HEK293 (cell line): Measurements from ENCODE around the gene BCKDHB.
"Not testable (repeated sequence)": the region's sequence is repeated elsewhere in the genome, so short reads cannot be mapped to it uniquely, and the experiment has no call there.

Experiments used
- CTCF ChIA-PET: fragments of 350-600 bp; formaldehyde crosslinking; extraction: SDS; loops from one replicate; lab custom pipeline; 2021; ENCODE audit warnings: antibody characterized with exemption; lab: Yijun Ruan, JAX
- POLR2A ChIA-PET: fragments of 300-600 bp; formaldehyde crosslinking; extraction: SDS; loops from one replicate; lab custom pipeline; 2020; ENCODE audit warnings: antibody characterized with exemption, inconsistent platforms; lab: Yijun Ruan, JAX
- H3K27ac ChIP-seq: fragments of 200-500 bp; sonication (Bioruptor generic); 2 replicates; pipeline ENCODE4 v1.5.1; 2014; ENCODE audit warnings: low read depth, low read length, control low read depth, inconsistent platforms; ENCODE audit errors: extremely low read depth
- H3K36me3 ChIP-seq, 2 experiments: fragments of 200-500 bp in 1 of 2; sonication (Bioruptor generic) in 1 of 2; 1 replicate in 1 of 2; 2 replicates in 1 of 2; pipeline ENCODE4 v1.5.1; 2014 to 2017; ENCODE audit warnings: inconsistent platforms in 2 of 2, low read length in 2 of 2; ENCODE audit not compliant: control insufficient read depth in 2 of 2, insufficient read depth in 1 of 2
- H3K4me1 ChIP-seq: fragments of 200-500 bp; sonication (Bioruptor generic); 2 replicates; pipeline ENCODE4 v1.5.1; 2014; ENCODE audit warnings: mild to moderate bottlenecking, low read length, inconsistent platforms; ENCODE audit not compliant: control insufficient read depth, insufficient read depth
- H3K4me3 ChIP-seq: 2 replicates; pipeline ENCODE4 v1.5.1; 2011; ENCODE audit warnings: low read depth, mild to moderate bottlenecking, control low read depth, low read length, moderate library complexity
- H3K9me3 ChIP-seq: fragments of 200-500 bp; sonication (Bioruptor generic); 2 replicates; pipeline ENCODE4 v1.5.1; 2014; ENCODE audit warnings: low read depth, low read length, inconsistent platforms; ENCODE audit not compliant: control insufficient read depth, insufficient read depth
- EGR2 ChIP-seq: fragments of 450-650 bp; formaldehyde crosslinking; IDR thresholded peaks from 2 replicates; pipeline ENCODE4 v1.5.1; 2016; ENCODE audit warnings: low read depth, missing biosample characterization, missing genetic modification characterization
- ZBTB8A ChIP-seq: fragments of 450-650 bp; formaldehyde crosslinking; IDR thresholded peaks from 2 replicates; pipeline ENCODE4 v1.5.1; 2016; ENCODE audit warnings: missing biosample characterization, missing genetic modification characterization
- ZEB2 ChIP-seq: fragments of 450-650 bp; formaldehyde crosslinking; IDR thresholded peaks from 2 replicates; pipeline ENCODE4 v1.5.1; 2016; ENCODE audit warnings: missing biosample characterization, missing genetic modification characterization
- ZNF157 ChIP-seq: fragments of 450-650 bp; formaldehyde crosslinking; IDR thresholded peaks from 2 replicates; pipeline ENCODE4 v1.5.1; 2016; ENCODE audit warnings: missing biosample characterization, missing genetic modification characterization
- ZNF175 ChIP-seq: fragments of 450-650 bp; formaldehyde crosslinking; IDR thresholded peaks from 2 replicates; pipeline ENCODE4 v1.5.1; 2016; ENCODE audit warnings: missing biosample characterization, missing genetic modification characterization
- TF ChIP-seq, protein P1 (sequence below): fragments of 450-650 bp; formaldehyde crosslinking; conservative IDR thresholded peaks from 2 replicates; pipeline ENCODE4 v1.5.1; 2016; ENCODE audit warnings: low read depth, missing biosample characterization, missing genetic modification characterization
- TF ChIP-seq, protein P2 (sequence below): fragments of 450-650 bp; formaldehyde crosslinking; IDR thresholded peaks from 2 replicates; pipeline ENCODE4 v1.5.1; 2016; ENCODE audit warnings: missing biosample characterization, missing genetic modification characterization
- TF ChIP-seq, protein P3 (sequence below): fragments of 450-650 bp; formaldehyde crosslinking; IDR thresholded peaks from 2 replicates; pipeline ENCODE4 v1.5.1; 2016; ENCODE audit warnings: missing biosample characterization, missing genetic modification characterization

Gene BCKDHB

DNA sequence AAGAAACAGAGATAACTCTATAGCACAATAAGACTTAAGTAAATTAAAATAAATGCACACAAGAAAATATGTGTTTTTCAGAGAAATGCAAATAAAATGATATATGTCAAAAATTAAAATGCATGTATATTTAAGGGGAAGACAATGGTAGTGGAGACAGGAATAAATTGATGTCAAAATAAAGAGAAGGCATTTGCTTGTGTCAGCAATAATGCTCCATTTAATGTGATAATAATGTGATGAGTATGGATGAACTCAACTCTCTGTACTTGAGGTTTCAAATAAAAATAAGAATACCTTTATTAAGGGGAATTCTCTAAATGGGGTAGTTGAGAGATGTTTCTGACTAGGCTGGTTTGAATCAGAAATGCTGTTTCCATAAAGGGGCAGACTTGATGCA lies 45.7 kb upstream of the BCKDHB start:
- ChIA-PET CTCF (no interaction called here), POLR2A (no interaction called here)
- Histone ChIP-seq H3K4me1 (no peaks in the 10 kb centered on the region), H3K9me3 (no peaks in the 10 kb centered on the region), H3K4me3 (no peak overlapping the region)
- TF ChIP-seq ZNF175 (tag by site-specific recombination) (no peak), ZNF157 (tag by site-specific recombination) (no peak), ZEB2 (tag by site-specific recombination) (no peak), ZBTB8A (no peak), EGR2 (tag by site-specific recombination) (no peak)
- TF ChIP-seq, protein P1, sequence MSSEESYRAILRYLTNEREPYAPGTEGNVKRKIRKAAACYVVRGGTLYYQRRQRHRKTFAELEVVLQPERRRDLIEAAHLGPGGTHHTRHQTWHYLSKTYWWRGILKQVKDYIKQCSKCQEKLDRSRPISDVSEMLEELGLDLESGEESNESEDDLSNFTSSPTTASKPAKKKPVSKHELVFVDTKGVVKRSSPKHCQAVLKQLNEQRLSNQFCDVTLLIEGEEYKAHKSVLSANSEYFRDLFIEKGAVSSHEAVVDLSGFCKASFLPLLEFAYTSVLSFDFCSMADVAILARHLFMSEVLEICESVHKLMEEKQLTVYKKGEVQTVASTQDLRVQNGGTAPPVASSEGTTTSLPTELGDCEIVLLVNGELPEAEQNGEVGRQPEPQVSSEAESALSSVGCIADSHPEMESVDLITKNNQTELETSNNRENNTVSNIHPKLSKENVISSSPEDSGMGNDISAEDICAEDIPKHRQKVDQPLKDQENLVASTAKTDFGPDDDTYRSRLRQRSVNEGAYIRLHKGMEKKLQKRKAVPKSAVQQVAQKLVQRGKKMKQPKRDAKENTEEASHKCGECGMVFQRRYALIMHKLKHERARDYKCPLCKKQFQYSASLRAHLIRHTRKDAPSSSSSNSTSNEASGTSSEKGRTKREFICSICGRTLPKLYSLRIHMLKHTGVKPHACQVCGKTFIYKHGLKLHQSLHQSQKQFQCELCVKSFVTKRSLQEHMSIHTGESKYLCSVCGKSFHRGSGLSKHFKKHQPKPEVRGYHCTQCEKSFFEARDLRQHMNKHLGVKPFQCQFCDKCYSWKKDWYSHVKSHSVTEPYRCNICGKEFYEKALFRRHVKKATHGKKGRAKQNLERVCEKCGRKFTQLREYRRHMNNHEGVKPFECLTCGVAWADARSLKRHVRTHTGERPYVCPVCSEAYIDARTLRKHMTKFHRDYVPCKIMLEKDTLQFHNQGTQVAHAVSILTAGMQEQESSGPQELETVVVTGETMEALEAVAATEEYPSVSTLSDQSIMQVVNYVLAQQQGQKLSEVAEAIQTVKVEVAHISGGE (tag by site-specific recombination): no peak
- TF ChIP-seq, protein P2, sequence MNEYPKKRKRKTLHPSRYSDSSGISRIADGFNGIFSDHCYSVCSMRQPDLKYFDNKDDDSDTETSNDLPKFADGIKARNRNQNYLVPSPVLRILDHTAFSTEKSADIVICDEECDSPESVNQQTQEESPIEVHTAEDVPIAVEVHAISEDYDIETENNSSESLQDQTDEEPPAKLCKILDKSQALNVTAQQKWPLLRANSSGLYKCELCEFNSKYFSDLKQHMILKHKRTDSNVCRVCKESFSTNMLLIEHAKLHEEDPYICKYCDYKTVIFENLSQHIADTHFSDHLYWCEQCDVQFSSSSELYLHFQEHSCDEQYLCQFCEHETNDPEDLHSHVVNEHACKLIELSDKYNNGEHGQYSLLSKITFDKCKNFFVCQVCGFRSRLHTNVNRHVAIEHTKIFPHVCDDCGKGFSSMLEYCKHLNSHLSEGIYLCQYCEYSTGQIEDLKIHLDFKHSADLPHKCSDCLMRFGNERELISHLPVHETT: no peak
- TF ChIP-seq, all 188 proteins: peak for 0
- H3K36me3 ChIP-seq: no peaks in the 10 kb centered on the region
- H3K27ac ChIP-seq: no peak overlapping the region

DNA sequence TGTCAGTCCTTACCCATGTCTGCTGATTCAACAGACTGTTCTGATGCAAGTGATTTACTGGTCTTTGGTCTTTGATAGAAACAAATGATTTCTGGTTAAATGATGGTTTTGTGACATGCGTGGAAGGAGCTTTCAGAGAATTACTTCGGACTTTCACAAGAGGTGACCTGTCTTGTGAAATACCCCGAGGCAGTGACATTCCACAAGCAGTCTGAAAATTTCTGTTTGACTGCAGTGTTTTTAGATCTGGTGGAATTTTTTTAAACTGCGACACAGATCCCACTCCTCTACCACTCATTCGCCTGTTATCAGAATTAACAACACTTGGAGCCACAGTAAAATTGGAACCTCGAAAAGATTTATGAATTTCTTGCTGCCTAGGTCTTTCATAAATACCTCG lies 38.3 kb upstream of the BCKDHB start:
- H3K27ac ChIP-seq, H3K4me1 ChIP-seq, H3K36me3 ChIP-seq, POLR2A ChIA-PET, H3K4me3 ChIP-seq, CTCF ChIA-PET, H3K9me3 ChIP-seq: not testable (repeated sequence)

DNA sequence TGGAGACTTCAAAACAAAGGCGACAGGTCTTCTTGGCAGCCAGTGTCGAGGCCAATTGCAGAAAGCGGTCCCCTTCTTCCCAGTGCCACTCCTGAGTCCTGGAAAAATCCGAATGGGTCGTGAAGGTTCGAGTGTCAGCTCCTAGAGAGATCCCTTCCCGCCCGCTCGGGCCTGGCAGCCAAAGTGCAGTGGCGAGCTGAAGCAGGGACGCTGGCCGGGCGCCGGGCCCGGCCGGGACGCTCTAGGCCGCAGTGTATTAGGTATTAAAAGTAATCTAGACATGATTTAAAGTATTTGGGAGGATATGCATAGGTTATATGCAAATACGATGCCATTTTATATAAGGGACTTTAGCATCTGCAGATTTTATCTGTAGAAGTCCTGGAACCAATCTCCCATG lies 36.0 kb upstream of the BCKDHB start:
- H3K4me3 ChIP-seq, H3K27ac ChIP-seq, CTCF ChIA-PET, H3K9me3 ChIP-seq, H3K4me1 ChIP-seq, H3K36me3 ChIP-seq, POLR2A ChIA-PET: not testable (repeated sequence)

DNA sequence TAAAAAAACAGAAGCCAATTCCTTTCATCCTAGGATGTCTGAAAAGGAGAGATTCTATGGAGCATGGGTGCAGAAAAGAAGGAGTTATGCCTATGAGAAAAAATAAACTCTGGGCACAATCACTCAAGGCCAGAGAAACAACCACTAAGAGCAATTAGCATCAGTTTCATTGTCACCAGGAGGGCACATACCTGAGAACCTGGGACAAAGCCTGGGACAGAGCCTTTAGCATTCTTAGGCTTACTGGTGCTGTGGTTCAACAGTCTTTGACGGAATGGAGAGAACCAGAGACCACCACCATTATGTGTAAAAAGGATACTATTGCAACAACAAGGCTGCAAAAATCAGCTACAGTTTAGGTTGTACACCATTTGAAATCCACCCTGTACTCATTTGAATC lies 29.4 kb upstream of the BCKDHB start:
- ChIA-PET POLR2A (no interaction called here), CTCF (interaction anchor here (1.0 to 1.2 kb wide), 2 partner anchors 21 to 288 kb away, joined by 3 to 4 read pairs; no protein-coding TSS in a partner anchor)
- H3K4me3 ChIP-seq: no peak overlapping the region
- H3K9me3 ChIP-seq: no peaks in the 10 kb centered on the region
- H3K36me3 ChIP-seq: no peaks in the 10 kb centered on the region
- no peaks in the 10 kb centered on the region for H3K4me1 ChIP-seq
- no peak overlapping the region for H3K27ac ChIP-seq
- TF ChIP-seq, protein P3, sequence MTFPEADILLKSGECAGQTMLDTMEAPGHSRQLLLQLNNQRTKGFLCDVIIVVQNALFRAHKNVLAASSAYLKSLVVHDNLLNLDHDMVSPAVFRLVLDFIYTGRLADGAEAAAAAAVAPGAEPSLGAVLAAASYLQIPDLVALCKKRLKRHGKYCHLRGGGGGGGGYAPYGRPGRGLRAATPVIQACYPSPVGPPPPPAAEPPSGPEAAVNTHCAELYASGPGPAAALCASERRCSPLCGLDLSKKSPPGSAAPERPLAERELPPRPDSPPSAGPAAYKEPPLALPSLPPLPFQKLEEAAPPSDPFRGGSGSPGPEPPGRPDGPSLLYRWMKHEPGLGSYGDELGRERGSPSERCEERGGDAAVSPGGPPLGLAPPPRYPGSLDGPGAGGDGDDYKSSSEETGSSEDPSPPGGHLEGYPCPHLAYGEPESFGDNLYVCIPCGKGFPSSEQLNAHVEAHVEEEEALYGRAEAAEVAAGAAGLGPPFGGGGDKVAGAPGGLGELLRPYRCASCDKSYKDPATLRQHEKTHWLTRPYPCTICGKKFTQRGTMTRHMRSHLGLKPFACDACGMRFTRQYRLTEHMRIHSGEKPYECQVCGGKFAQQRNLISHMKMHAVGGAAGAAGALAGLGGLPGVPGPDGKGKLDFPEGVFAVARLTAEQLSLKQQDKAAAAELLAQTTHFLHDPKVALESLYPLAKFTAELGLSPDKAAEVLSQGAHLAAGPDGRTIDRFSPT (tag by site-specific recombination): no peak
